HUES48 (cell line): ENCODE measurements around the gene COLEC12.

ENCODE experiments used
- H3K27ac ChIP-seq: one replicate; pipeline ENCODE4 v1.7.0; 2013; ENCODE audit warnings: low read depth, low read length, inconsistent platforms
- H3K27me3 ChIP-seq: 2 replicates; pipeline ENCODE4 v1.6.1; 2013; ENCODE audit warnings: mild to moderate bottlenecking, low read length; ENCODE audit not compliant: control insufficient read depth, insufficient read depth
- H3K36me3 ChIP-seq: 2 replicates; pipeline ENCODE4 v1.6.1; 2013; ENCODE audit warnings: low read length; ENCODE audit not compliant: control insufficient read depth, insufficient read depth
- H3K4me1 ChIP-seq: 2 replicates; pipeline ENCODE4 v1.6.1; 2013; ENCODE audit warnings: mild to moderate bottlenecking, low read length; ENCODE audit not compliant: control insufficient read depth, insufficient read depth
- H3K4me3 ChIP-seq: 2 replicates; pipeline ENCODE4 v1.5.1; 2013; ENCODE audit warnings: mild to moderate bottlenecking, low read depth, low read length
- H3K9ac ChIP-seq: 2 replicates; pipeline ENCODE4 v1.6.1; 2013; ENCODE audit warnings: mild to moderate bottlenecking, low read depth, low read length, moderate library complexity
- H3K9me3 ChIP-seq: 2 replicates; pipeline ENCODE4 v1.6.1; 2013; ENCODE audit warnings: low read length; ENCODE audit not compliant: control insufficient read depth, insufficient read depth

Gene COLEC12

GRCh38 chr18:273525-273924, 227.0 kb downstream of the COLEC12 start:
- H3K4me3 ChIP-seq: no peak overlapping the region
- H3K9ac ChIP-seq: no peak overlapping the region
- H3K27ac ChIP-seq: no peak overlapping the region
- peaks cover 21% of the 10 kb centered on the region for H3K4me1 ChIP-seq
- H3K27me3 ChIP-seq: no peaks in the 10 kb centered on the region
- H3K9me3 ChIP-seq: no peaks in the 10 kb centered on the region
- no peaks in the 10 kb centered on the region for H3K36me3 ChIP-seq

GRCh38 chr18:272650-273049, 227.9 kb downstream of the COLEC12 start:
- Histone ChIP-seq H3K9ac (no peak overlapping the region), H3K4me3 (no peak overlapping the region), H3K27me3 (no peaks in the 10 kb centered on the region), H3K36me3 (no peaks in the 10 kb centered on the region), H3K9me3 (no peaks in the 10 kb centered on the region), H3K4me1 (peaks cover 21% of the 10 kb centered on the region), H3K27ac (peak overlapping the region; percentile 8)

- Histone ChIP-seq H3K9me3 (no peaks in the 10 kb centered on the region), H3K9ac (no peak overlapping the region), H3K4me1 (peaks cover 21% of the 10 kb centered on the region), H3K4me3 (peak overlapping the region; percentile 18; the same call in 1 of the 2 replicates), H3K27ac (no peak overlapping the region), H3K27me3 (no peaks in the 10 kb centered on the region), H3K36me3 (peaks cover 10% of the 10 kb centered on the region)
These were observed 230.9 kb downstream of the COLEC12 start for GRCh38 chr18:269480-270095.

GRCh38 chr18:267688-268552, 232.6 kb downstream of the COLEC12 start, which contains the start of gene THOC1:
THOC1 (minus strand) TSS chr18:268047; CDS start chr18:268019, 28 bp downstream.
- H3K9me3 ChIP-seq: no peaks in the 10 kb centered on the region
- no peaks in the 10 kb centered on the region for H3K27me3 ChIP-seq
- peak within 1 kb of the TSS; percentile 87 for H3K9ac ChIP-seq
- peaks cover 21% of the 10 kb centered on the region for H3K4me1 ChIP-seq
- H3K4me3 ChIP-seq: peak within 1 kb of the TSS; percentile 89
- H3K36me3 ChIP-seq: peaks cover 24% of the 10 kb centered on the region
- H3K27ac ChIP-seq: peak within 1 kb of the TSS; percentile 92

GRCh38 chr18:267380-267687, 233.2 kb downstream of the COLEC12 start:
- peaks cover 18% of the 10 kb centered on the region for H3K4me1 ChIP-seq
- H3K9me3 ChIP-seq: no peaks in the 10 kb centered on the region

More at GRCh38 chr18:267380-267687, 233.2 kb downstream of the COLEC12 start:
- Histone ChIP-seq H3K4me3 (peak overlapping the region; percentile 89), H3K27ac (peak overlapping the region; percentile 92), H3K36me3 (peaks cover 30% of the 10 kb centered on the region), H3K9ac (peak overlapping the region; percentile 87), H3K27me3 (no peaks in the 10 kb centered on the region)
